Activated naive CD4-positive, alpha-beta T cell treated with anti-CD3 and anti-CD28 coated beads, Interleukin-2, amount 50 U/mL, for 16 hours (primary cell): ENCODE measurements around the gene MYOC.
"Not testable (repeated sequence)": the region's sequence is repeated elsewhere in the genome, so short reads cannot be mapped to it uniquely, and the experiment has no call there.

ENCODE experiments used
- DNase-seq: peaks from one replicate; pipeline ENCODE4 v3.0.0-alpha.2; 2020

MYOC gene

GRCh38 chr1:171646249-171646560 lies 6.3 kb downstream of the MYOC start:
- no peak for DNase-seq

GRCh38 chr1:171645553-171646248 lies 6.8 kb downstream of the MYOC start:
- no peak for DNase-seq

GRCh38 chr1:171644805-171645483 lies 7.5 kb downstream of the MYOC start:
- DNase-seq, result peak; percentile 61

- DNase-seq, result no peak
These were observed 9.3 kb downstream of the MYOC start for GRCh38 chr1:171643156-171643555.

GRCh38 chr1:171642197-171642596 lies 10.3 kb downstream of the MYOC start:
- no peak for DNase-seq

- no peak for DNase-seq
These were observed 11.2 kb downstream of the MYOC start for GRCh38 chr1:171641076-171641864.

- DNase-seq, result no peak
These were observed 12.3 kb downstream of the MYOC start for GRCh38 chr1:171640225-171640624.

GRCh38 chr1:171637928-171638576 lies 14.4 kb downstream of the MYOC start:
- no peak for DNase-seq

- DNase-seq, result no peak
These were observed 16.3 kb downstream of the MYOC start for GRCh38 chr1:171636141-171636540.

GRCh38 chr1:171635661-171636060 lies 16.8 kb downstream of the MYOC start:
- DNase-seq, result no peak

- DNase-seq, result no peak
These were observed 24.3 kb downstream of the MYOC start for GRCh38 chr1:171628225-171628624.

GRCh38 chr1:171627020-171627419 lies 25.5 kb downstream of the MYOC start:
- DNase-seq, result no peak

- no peak for DNase-seq
These were observed 27.3 kb downstream of the MYOC start for GRCh38 chr1:171625225-171625624.

- no peak for DNase-seq
These were observed 28.7 kb downstream of the MYOC start for GRCh38 chr1:171623651-171624331.

- no peak for DNase-seq
These were observed 30.4 kb downstream of the MYOC start, which contains the start of gene MYOCOS for GRCh38 chr1:171622152-171622462. Gene MYOCOS (plus strand): TSS chr1:171622243. CDS start chr1:171623884, 1,641 bp downstream.

GRCh38 chr1:171616586-171616985 lies 35.9 kb downstream of the MYOC start:
- DNase-seq, result no peak

- not testable (repeated sequence) for DNase-seq
These were observed 37.2 kb downstream of the MYOC start for GRCh38 chr1:171615122-171615906.

- DNase-seq, result no peak
These were observed 39.2 kb downstream of the MYOC start for GRCh38 chr1:171613282-171613681.

- no peak for DNase-seq
These were observed 41.2 kb downstream of the MYOC start for GRCh38 chr1:171611306-171611705.

GRCh38 chr1:171610385-171610784 lies 42.1 kb downstream of the MYOC start:
- DNase-seq, result no peak

GRCh38 chr1:171606402-171606941 lies 46.0 kb downstream of the MYOC start:
- no peak for DNase-seq

- DNase-seq, result not testable (repeated sequence)
These were observed 49.4 kb downstream of the MYOC start for GRCh38 chr1:171603042-171603441.
